Measurements from ENCODE around the gene PSMD2.

PSMD2 gene

DNA sequence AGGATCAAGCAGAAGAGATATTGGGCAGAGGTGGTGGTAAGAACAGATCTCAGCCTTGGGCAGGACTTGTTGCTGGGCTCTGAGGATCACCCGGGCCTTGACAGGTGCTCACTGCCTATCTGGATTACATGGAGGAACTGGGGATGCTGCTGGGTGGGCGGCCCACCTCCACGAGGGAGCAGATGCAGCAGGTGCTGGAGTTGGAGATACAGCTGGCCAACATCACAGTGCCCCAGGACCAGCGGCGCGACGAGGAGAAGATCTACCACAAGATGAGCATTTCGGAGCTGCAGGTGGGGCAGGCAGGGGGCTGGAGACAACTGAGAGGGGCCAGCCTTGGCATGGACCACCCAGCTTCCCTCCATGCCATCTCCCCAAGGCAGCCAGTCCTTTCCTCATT lies 15.4 kb upstream of the PSMD2 start:
- DNase-seq: no peak

DNA sequence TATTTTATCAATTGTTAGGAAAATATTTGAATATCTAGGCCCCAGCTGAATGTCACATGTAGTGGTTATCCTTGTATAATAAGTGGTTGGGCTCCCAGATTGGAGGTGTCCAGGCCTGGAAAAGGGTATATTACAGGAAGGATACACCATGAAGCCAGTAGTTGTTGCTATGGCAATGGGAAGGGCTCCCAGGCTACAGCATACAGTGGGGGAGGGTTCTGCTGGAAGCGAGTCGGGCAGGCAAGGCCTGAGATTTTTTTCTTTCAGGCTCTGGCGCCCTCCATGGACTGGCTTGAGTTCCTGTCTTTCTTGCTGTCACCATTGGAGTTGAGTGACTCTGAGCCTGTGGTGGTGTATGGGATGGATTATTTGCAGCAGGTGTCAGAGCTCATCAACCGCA lies 14.3 kb upstream of the PSMD2 start:
- peak in 1 of 2 experiments; percentile 28 for DNase-seq

DNA sequence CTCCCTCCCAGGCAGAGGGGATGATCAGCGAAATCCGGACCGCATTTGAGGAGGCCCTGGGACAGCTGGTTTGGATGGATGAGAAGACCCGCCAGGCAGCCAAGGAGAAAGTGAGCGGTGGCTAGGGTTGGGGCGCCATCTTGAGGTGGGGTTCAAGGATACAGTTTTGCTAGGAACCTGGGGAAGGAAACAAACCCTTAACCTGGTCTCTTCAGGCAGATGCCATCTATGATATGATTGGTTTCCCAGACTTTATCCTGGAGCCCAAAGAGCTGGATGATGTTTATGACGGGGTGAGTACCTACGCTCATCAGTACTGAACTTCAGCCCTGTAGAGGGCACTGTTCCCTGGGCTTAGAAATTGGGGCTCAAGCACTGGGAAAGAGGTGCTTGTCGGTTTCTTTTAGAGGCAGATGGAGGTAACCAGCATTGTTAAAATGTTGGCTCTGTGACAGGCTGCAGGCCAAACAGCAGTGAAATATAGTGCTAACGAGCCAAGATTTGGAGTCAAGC lies 9.6 kb upstream of the PSMD2 start:
- peak; percentile 58 for DNase-seq

DNA sequence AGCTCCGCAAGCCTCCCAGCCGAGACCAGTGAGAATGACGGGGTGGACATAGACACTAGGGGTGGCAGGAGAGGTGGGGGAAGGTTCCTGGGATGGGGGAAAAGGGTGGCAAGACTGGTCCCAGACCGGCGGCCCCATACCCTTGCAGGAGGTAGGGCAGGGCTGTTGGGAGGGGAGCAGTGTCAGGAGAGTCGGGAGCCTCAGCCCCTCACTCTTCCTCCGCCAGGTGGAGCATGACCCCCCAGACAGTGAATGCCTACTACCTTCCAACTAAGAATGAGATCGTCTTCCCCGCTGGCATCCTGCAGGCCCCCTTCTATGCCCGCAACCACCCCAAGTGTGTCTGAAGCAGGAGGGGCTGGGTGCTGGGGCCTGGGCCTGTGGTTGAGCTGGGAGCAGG lies 8.7 kb upstream of the PSMD2 start:
- DNase-seq: no peak

DNA sequence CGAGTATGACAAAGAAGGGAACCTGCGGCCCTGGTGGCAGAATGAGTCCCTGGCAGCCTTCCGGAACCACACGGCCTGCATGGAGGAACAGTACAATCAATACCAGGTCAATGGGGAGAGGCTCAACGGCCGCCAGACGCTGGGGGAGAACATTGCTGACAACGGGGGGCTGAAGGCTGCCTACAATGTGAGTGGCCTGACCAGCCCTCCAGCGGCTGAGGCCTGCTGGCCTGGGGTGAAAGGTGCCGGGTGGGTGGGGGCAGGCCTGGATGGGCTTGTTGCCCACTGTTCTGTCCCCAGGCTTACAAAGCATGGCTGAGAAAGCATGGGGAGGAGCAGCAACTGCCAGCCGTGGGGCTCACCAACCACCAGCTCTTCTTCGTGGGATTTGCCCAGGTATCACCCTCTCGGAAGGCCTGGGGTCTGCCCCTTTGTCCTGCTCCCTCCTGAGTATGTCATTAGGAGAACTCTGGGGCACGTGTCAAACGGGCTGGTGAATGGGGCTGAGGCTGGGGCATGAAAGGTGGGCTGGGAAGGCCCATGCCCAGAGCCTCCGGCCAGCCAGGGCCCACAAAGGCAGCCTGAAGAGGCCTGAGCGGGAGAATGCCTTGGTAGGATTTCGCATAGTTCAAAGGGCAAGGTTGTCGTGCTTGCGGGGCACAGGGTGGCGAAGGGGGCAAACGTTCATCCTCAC lies 7.8 kb upstream of the PSMD2 start:
- DNase-seq: no peak

DNA sequence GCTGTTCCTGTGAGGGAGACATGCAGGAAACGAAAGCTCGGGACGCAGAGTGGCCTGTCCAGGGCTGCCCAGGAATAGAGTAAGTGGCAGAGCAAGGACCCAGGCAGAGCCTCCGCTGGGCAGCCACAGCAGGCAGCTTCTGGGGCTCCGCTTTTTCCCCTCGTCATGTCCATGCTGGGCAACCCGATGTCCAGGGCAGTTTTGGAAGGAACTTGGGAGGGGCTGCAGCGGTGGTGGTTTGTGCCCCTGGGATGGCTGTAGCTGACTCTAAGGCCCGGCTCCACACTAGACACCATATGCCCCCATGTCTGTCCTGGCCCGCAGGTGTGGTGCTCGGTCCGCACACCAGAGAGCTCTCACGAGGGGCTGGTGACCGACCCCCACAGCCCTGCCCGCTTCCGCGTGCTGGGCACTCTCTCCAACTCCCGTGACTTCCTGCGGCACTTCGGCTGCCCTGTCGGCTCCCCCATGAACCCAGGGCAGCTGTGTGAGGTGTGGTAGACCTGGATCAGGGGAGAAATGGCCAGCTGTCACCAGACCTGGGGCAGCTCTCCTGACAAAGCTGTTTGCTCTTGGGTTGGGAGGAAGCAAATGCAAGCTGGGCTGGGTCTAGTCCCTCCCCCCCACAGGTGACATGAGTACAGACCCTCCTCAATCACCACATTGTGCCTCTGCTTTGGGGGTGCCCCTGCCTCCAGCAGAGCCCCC lies 7.1 kb upstream of the PSMD2 start:
- no peak for DNase-seq

DNA sequence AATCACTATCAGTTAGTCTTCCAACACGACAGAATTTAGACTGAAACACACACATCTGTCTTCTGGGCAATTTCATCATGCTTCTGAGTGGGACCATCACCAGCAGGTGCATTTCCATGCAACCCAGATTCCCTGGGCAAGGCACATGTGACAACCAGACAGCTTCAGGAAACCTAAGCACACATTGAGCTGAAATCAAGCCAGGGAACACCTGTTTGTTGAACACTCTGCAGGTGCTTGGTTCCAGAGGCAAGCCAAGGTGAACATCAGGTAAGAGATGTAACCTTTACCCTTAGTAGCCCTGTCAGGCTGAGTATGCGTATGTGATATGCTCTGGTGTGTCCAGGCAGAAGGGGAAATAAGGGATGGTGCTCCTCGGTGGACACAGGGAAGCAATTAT lies 3.3 kb upstream of the PSMD2 start:
- no peak for DNase-seq

DNA sequence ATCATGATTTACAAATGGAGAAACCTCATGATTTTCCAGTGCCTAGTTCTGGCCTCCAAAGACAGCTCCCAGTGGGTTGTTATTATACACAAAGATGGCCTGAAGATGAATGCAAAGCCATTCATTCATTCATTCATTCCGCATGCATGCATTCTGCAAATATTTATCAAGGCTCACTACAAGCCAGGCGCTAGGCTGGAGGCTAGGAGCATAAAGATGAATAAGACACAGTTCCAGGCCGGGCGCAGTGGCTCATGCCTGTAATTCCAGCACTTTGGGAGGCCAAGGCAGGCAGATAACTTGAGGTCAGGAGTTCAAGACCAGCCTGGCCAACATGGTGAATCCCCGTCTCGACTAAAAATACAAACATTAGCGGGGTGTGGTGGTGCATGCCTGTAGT lies 2.4 kb upstream of the PSMD2 start:
- DNase-seq: no peak

DNA sequence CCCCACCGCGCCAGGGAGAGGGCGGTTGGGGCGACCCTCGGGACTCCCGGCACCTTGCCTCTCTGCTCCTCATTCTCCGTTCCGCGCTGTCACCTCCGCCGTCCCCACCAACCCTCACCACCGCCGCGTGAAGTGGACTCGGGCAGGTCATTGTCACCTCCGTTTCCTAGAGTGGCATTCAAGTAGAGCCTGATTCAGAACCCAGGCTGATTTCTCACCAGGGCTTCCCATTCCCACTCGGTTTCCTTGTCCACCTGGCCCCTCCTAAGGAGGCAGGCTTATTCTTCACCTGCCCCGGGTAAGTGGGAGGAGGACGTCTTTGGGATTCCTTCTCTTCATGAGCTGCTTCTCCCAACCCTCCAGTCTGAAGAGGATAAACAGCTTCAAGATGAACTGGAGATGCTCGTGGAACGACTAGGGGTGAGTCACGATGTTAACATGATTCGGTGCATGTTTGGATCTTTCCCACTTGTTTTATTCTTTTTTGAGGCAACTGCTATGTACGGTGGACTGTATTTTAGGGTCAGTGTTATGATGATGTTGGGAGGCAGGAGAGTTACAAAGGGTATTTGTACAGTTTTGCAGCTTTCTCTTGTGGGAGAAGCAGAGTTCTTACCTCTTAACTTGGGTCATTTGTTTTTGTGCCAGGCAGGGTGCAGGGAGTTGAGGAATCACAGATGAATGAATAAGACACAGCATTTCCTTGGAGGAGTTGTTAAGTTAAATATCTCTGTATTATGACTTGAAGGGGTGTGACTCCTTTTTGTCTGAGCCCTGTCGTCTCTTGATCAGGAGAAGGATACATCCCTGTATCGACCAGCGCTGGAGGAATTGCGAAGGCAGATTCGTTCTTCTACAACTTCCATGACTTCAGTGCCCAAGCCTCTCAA lies 692 bp downstream of the PSMD2 start:
- no peak for DNase-seq

DNA sequence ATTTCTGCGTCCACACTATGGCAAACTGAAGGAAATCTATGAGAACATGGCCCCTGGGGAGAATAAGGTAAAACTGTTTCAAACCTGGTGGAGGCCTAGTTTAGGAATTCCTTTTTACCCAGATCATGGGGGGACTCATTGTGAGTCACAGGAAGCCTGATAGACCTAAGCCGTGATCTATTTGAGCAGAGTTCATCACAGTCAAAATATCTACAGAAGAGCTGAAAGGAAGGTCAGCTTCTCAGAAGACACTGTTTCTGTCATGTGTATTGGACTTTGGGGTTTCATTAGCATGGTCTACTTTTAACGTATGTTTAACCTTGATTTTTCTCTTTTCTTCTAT lies 1.3 kb downstream of the PSMD2 start:
- DNase-seq: no peak

DNA sequence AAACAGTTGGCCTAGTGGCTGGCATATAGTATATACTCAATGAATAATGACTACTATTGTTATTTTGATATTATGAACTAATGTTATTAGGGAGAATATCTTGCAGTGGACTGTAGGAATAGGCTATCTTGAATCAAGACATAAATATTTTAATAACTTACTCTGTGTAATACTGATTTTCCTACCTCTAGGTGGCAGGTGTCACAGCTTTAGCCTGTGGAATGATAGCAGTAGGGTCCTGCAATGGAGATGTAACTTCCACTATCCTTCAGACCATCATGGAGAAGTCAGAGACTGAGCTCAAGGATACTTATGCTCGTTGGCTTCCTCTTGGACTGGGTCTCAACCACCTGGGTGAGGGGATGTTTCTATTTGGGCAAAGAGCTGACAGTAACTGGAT lies 6.5 kb downstream of the PSMD2 start:
- no peak for DNase-seq

DNA sequence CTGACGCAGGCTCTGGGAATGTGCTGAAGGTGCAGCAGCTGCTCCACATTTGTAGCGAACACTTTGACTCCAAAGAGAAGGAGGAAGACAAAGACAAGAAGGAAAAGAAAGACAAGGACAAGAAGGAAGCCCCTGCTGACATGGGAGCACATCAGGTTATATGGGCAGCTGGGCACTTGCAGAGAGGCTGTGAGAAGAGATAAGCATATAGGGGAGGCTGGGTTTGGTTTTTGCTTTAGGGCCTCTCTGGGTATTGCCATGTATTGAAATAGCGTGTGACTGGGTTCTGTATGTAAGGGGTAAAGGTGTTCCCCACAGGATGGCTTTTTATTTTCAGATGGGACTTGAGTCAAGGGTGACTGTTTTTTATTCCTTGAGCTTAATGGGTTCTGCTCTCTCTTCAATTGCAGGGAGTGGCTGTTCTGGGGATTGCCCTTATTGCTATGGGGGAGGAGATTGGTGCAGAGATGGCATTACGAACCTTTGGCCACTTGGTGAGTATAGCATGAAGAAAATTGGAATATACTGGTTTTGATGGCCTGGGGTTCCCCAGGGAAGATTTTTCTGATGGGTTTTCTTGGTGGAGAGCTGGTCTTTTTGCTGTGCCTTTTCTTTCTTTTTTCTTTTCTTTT lies 7.4 kb downstream of the PSMD2 start:
- no peak for DNase-seq

DNA sequence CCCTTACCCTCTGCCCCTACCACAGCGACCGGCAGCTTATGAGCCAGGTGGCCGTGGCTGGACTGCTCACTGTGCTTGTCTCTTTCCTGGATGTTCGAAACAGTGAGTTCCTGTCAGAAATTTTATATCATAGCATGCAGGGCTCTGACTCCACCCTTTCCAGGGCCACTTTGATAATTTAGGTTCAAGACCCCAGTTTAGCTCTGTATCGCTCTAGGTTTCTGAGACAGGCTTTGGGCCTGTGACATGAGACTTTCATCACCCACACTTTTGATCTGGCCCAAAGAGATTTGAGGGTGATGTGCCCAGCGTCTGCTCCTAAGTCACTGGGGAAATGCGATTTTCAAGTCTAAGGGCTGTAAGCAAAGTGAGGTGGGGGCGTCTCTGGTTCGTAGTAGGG lies 8.9 kb downstream of the PSMD2 start:
- no peak for DNase-seq

DNA sequence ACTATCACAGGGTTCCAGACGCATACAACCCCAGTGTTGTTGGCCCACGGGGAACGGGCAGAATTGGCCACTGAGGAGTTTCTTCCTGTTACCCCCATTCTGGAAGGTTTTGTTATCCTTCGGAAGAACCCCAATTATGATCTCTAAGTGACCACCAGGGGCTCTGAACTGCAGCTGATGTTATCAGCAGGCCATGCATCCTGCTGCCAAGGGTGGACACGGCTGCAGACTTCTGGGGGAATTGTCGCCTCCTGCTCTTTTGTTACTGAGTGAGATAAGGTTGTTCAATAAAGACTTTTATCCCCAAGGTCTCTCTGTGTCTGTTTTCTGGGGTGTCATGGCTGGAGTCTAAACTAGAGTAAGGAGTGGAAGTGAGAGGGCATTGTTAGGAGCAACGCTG lies 9.7 kb downstream of the PSMD2 start:
- DNase-seq: no peak

DNA sequence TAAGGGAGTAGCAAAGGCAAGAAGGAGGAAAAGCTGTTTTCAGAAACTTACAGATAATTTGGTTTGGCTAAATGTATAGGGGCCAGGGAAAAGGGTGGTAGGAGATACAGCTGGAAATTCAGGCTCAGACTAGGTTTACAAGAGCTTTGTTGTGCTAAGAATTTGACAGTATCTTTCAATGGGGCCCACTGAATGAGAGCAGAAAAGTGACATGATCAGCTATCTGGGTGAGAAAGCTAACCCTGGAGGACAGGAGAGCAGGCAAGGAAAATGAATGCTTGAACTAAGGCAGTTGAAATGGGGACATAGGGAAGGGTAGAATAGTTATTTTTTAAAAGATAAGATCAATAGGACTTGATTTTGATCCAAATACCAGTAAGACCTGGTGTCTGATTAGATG lies 12.6 kb downstream of the PSMD2 start:
- no peak for DNase-seq

DNA sequence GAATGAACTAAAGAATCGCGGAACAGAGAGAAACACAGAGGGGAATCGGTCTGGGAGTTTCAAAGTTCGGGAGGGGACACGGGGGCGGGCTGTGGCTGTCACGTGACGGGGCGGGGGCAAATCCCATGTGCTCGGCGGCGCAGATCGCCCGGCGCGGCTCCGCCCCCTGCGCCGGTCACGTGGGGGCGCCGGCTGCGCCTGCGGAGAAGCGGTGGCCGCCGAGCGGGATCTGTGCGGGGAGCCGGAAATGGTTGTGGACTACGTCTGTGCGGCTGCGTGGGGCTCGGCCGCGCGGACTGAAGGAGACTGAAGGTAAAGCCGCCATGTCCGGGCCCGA lies 15.3 kb downstream of the PSMD2 start, which contains the start of gene EIF4G1:
TSS of gene EIF4G1 (plus strand) at position 244 of the 337 bp plus-strand sequence. CDS start 1,191 bp downstream, outside the sequence.
- peak; percentile 89 to 90 for DNase-seq

DNA sequence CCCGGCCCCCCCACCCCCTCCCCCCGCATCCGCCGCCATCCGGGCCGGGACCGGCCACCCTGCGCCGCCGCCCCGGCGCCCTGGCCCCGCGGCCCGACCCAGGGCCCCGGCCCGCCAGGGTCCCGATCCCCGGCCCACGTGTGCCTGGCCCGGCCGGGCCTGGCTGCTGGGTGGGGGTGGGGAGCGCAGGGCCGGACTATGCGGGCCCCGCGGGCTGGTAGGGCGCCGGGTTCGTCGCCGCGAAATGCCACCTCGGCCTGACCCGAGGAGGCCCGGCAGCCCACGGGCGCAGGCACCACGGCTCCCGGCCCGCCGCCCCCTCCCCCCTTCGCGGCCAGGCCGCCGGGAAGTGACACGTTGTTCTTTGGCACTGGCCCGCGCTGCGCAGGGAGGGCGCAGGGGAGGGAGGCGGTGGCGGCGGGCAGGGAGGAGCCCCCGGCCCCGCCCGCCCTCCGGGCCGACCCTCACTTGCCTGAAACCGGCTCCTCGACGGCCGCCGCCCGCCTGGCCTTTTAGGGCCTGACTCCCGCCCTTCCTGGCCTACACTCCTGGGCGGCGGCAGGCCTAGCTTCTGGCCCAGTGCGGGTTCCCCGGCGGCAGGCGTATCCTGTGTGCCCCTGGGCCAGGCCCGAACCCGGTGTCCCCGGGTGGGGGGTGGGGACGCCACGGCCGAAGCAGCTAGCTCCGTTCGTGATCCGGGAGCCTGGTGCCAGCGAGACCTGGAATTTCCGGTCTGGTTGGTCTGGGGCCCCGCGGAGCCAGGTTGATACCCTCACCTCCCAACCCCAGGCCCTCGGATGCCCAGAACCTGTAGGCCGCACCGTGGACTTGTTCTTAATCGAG lies 15.9 kb downstream of the PSMD2 start:
- peak; percentile 50 to 53 for DNase-seq

DNA sequence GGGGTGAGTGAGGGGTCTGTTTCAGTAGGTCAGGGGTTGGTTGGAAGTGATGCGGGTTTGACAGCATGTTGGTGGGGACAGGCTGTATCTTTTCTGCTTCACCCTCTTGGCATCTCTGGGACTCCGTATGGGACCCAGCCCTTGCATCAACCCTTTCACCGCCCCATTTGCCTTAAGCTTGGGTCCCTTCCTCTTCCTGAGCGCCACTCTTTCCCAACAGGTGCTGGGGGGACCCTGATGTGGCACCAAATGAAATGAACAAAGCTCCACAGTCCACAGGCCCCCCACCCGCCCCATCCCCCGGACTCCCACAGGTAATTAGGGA lies 16.5 kb downstream of the PSMD2 start:
- no peak for DNase-seq

DNA sequence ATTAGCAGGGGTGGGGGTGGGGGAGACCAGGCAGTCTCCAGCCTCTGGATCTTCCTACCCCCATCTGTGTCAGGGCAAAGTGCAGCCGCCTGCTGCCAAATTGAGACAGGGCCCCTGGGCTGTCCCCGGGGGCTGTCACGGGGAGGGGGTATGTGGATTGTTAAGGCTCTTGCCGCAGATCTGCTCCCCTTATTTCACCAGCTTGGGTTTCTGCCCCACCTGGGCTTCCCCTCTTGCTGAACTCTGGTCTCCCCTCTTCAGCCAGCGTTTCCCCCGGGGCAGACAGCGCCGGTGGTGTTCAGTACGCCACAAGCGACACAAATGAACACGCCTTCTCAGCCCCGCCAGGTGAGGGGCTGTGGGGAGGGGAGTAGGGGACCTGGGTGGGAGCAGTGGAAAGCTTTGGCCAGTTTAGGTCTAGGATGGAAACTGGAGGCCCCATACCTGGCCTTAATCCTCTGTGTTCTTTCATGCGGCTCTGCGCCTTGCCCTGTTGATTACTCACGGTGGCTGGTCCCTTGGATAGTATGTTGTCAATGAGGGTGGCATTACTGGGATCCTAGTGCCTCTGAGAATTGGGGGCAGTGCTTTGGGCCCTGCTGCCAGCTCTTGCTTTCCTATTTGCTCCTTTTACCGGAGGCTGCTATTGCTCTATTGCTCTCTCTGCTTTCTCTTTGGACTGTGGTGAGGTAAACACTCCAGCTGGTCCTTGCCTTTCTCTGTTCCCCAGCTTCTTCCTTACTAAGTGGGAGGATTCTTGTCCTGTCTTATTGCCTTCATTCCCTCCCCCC lies 17.0 kb downstream of the PSMD2 start:
- DNase-seq: no peak

DNA sequence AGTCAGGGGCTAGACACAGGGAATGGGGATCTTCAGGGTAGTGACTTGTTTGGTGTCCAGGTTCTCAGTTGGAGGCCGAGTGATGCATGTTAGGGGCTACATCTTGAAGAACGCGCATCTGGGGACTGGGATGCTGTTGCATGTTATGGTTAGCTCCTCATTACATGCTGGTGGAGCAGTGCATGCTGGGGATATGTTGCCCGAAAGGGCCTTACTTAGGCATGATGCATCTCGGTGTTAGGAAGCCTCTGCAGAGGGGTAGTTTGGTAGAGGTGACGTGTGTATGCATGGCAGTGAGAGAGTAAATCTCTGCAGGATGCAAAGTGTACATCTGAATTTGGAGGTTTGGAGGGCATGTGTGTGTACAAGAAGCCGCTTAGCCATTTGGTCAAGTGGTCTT lies 17.8 kb downstream of the PSMD2 start:
- DNase-seq: no peak

DNA sequence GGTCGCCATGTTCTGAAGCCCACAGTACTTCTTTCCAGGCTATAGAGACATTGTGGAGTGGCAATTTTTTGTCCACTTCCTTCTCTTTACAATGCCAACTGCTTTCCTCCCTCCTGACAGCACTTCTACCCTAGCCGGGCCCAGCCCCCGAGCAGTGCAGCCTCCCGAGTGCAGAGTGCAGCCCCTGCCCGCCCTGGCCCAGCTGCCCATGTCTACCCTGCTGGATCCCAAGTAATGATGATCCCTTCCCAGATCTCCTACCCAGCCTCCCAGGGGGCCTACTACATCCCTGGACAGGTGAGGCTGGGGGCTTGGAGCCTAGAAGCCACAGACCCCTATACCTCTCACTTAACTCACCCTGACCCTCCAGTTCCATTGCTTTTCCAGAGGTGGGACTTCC lies 18.2 kb downstream of the PSMD2 start:
- DNase-seq: no peak

DNA sequence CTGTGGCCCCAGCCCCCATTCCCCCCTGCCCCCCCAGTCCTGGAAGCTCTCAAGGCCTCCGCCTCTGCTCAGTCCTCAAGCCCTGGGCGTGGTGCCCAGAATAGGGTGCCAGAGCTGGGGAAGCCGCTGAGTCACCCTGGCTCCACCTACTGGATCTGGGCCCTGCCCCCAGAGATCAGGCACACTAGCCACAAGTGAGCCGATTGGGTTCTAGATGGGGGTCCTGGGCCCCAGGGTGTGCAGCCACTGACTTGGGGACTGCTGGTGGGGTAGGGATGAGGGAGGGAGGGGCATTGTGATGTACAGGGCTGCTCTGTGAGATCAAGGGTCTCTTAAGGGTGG lies 21.0 kb downstream of the PSMD2 start:
- peak; percentile 52 to 55 for DNase-seq

Measured in activated CD4-positive, alpha-beta T cell treated with anti-CD3 and anti-CD28 coated beads, Interleukin-2, amount 50 U/mL, for 4 hours (primary cell).